IMR-90 (cell line): Measurements from ENCODE around the gene TEP1. TPM values are rescaled to one million over a fixed set of nuclear protein-coding genes. Genes with fewer than 3 reads are reported as not detected.

Experiments
- ATAC-seq: fragments of 200-7000 bp; cut with Tn5 transposase; 2 replicates; pipeline ENCODE4 v1.9.1; 2020; ENCODE audit warnings: low read depth, mild to moderate bottlenecking, moderate library complexity
- BruUV-seq: library from RNA; stranded (reverse); fragments of 400-500 nt; replicated peaks from 2 replicates; lab custom pipeline; 2021; lab: Mats Ljungman, UMichigan
- CTCF ChIA-PET: fragments of 300-600 bp; formaldehyde crosslinking; extraction: SDS; loops from one replicate; lab custom pipeline; 2021; ENCODE audit warnings: antibody characterized with exemption; lab: Yijun Ruan, JAX
- POLR2A ChIA-PET: fragments of 300-600 bp; sonication (Branson Sonifier 250); formaldehyde crosslinking; loops from one replicate; lab custom pipeline; 2022; ENCODE audit warnings: antibody characterized with exemption; ENCODE audit not compliant: unreplicated experiment; lab: Charles Lee
- DNase-seq: peaks from one replicate; pipeline ENCODE4 v3.0.0; 2013
- H2AFZ ChIP-seq: replicated peaks from 2 replicates; pipeline ENCODE3; 2013; ENCODE audit warnings: low read length, mild to moderate bottlenecking; ENCODE audit not compliant: poor library complexity
- H2AK5ac ChIP-seq: 2 replicates; pipeline ENCODE4 v1.6.1; 2013; ENCODE audit warnings: low read depth, low read length, inconsistent platforms
- H2AK9ac ChIP-seq: replicated peaks from 2 replicates; pipeline ENCODE3; 2013; ENCODE audit warnings: mild to moderate bottlenecking, low read depth, low read length, moderate library complexity; ENCODE audit not compliant: poor library complexity
- H2BK120ac ChIP-seq: 2 replicates; pipeline ENCODE4 v1.6.1; 2013; ENCODE audit warnings: low read depth, low read length, inconsistent platforms
- H2BK15ac ChIP-seq: 3 replicates; pipeline ENCODE4 v1.6.1; 2013; ENCODE audit warnings: low read depth, low read length, inconsistent platforms
- H2BK20ac ChIP-seq: 2 replicates; pipeline ENCODE4 v1.6.1; 2013; ENCODE audit warnings: low read depth, mild to moderate bottlenecking, inconsistent platforms, low read length, moderate library complexity
- H2BK5ac ChIP-seq: 2 replicates; pipeline ENCODE4 v1.6.1; 2013; ENCODE audit warnings: mild to moderate bottlenecking, low read depth, low read length, inconsistent platforms; ENCODE audit not compliant: poor library complexity, severe bottlenecking
- H3K14ac ChIP-seq: replicated peaks from 2 replicates; pipeline ENCODE4 v1.6.1; 2013; ENCODE audit warnings: low read depth, low read length, inconsistent platforms
- H3K18ac ChIP-seq: 2 replicates; pipeline ENCODE4 v1.6.1; 2013; ENCODE audit warnings: low read depth, low read length, control low read depth
- H3K23ac ChIP-seq: 2 replicates; pipeline ENCODE4 v1.6.1; 2013; ENCODE audit warnings: low read depth, low read length, inconsistent platforms
- H3K27ac ChIP-seq: 2 replicates; pipeline ENCODE4 v1.5.1; 2013; ENCODE audit warnings: mild to moderate bottlenecking, control low read depth, low read length; ENCODE audit not compliant: insufficient read depth
- H3K27me3 ChIP-seq: 2 replicates; pipeline ENCODE4 v1.6.1; 2013; ENCODE audit warnings: low read length; ENCODE audit not compliant: control insufficient read depth, insufficient read depth
- H3K36me3 ChIP-seq: 2 replicates; pipeline ENCODE4 v1.6.1; 2013; ENCODE audit warnings: low read length, mixed read lengths; ENCODE audit not compliant: control insufficient read depth, insufficient read depth
- H3K4ac ChIP-seq: 2 replicates; pipeline ENCODE4 v1.6.1; 2013; ENCODE audit warnings: low read depth, low read length, inconsistent platforms
- H3K4me1 ChIP-seq: 2 replicates; pipeline ENCODE4 v1.6.1; 2013; ENCODE audit warnings: low read length, mixed read lengths; ENCODE audit not compliant: control insufficient read depth, insufficient read depth
- H3K4me2 ChIP-seq: 2 replicates; pipeline ENCODE4 v1.6.1; 2013; ENCODE audit warnings: low read depth, mild to moderate bottlenecking, control low read depth, low read length, moderate library complexity
- H3K4me3 ChIP-seq: 2 replicates; pipeline ENCODE4 v1.5.1; 2013; ENCODE audit warnings: low read depth, mild to moderate bottlenecking, control low read depth, low read length, moderate library complexity; ENCODE audit not compliant: insufficient read depth
- H3K56ac ChIP-seq: 2 replicates; pipeline ENCODE4 v1.6.1; 2013; ENCODE audit warnings: low read length, inconsistent platforms; ENCODE audit not compliant: insufficient read depth; ENCODE audit errors: extremely low read depth
- H3K79me1 ChIP-seq, 2 experiments: 2 replicates each; pipeline ENCODE4 v1.6.1; 2013; ENCODE audit warnings: low read length in 2 of 2, inconsistent platforms in 1 of 2, low read depth in 1 of 2
- H3K9ac ChIP-seq: 2 replicates; pipeline ENCODE4 v1.6.1; 2013; ENCODE audit warnings: low read depth, low read length, control low read depth
- H3K9me1 ChIP-seq: 2 replicates; pipeline ENCODE4 v1.6.1; 2013; ENCODE audit warnings: low read length, inconsistent platforms; ENCODE audit not compliant: insufficient read depth
- H3K9me3 ChIP-seq: 2 replicates; pipeline ENCODE4 v1.6.1; 2013; ENCODE audit warnings: low read length; ENCODE audit not compliant: control insufficient read depth, insufficient read depth
- H4K20me1 ChIP-seq: 2 replicates; pipeline ENCODE4 v1.6.1; 2013; ENCODE audit warnings: low read length, inconsistent platforms; ENCODE audit not compliant: insufficient read depth
- H4K5ac ChIP-seq: 2 replicates; pipeline ENCODE4 v1.6.1; 2013; ENCODE audit warnings: mild to moderate bottlenecking, low read depth, low read length, control low read depth
- H4K8ac ChIP-seq, 2 experiments: 2 replicates each; pipeline ENCODE4 v1.6.1; 2013; ENCODE audit warnings: low read depth in 2 of 2, low read length in 2 of 2, control low read depth in 1 of 2, inconsistent platforms in 1 of 2
- H4K91ac ChIP-seq: 2 replicates; pipeline ENCODE4 v1.6.1; 2013; ENCODE audit warnings: low read depth, low read length, inconsistent platforms; ENCODE audit not compliant: insufficient read depth
- CEBPB ChIP-seq: IDR thresholded peaks from 2 replicates; pipeline ENCODE4 v1.6.1; 2012; ENCODE audit warnings: low read depth, low read length, improper control_type of control experiment
- CHD1 ChIP-seq: IDR thresholded peaks from 2 replicates; pipeline ENCODE4 v1.6.1; 2012; ENCODE audit warnings: low read depth, low read length, improper control_type of control experiment
- FOS ChIP-seq: fragments of 150-350 bp; IDR thresholded peaks from 2 replicates; pipeline ENCODE4 v1.6.1; 2016; ENCODE audit warnings: low read depth, low read length
- MAFK ChIP-seq: IDR thresholded peaks from 2 replicates; pipeline ENCODE4 v1.6.1; 2012; ENCODE audit warnings: low read depth, low read length, improper control_type of control experiment
- MXI1 ChIP-seq: IDR thresholded peaks from 2 replicates; pipeline ENCODE4 v1.6.1; 2012; ENCODE audit warnings: low read depth, mild to moderate bottlenecking, low read length, moderate library complexity, borderline replicate concordance
- NFE2L2 ChIP-seq: fragments of 150-350 bp; IDR thresholded peaks from 2 replicates; pipeline ENCODE4 v1.6.1; 2016; ENCODE audit warnings: low read depth, mild to moderate bottlenecking, low read length
- POLR2A ChIP-seq: IDR thresholded peaks from 2 replicates; pipeline ENCODE4 v1.6.1; 2012; ENCODE audit warnings: mild to moderate bottlenecking, low read depth, low read length
- RAD21 ChIP-seq: IDR thresholded peaks from 2 replicates; pipeline ENCODE4 v1.6.1; 2012; ENCODE audit warnings: low read length, improper control_type of control experiment
- RCOR1 ChIP-seq: IDR thresholded peaks from 2 replicates; pipeline ENCODE4 v1.6.1; 2012; ENCODE audit warnings: mild to moderate bottlenecking, low read length, improper control_type of control experiment; ENCODE audit not compliant: insufficient replicate concordance
- RFX5 ChIP-seq: IDR thresholded peaks from 2 replicates; pipeline ENCODE4 v1.8.0; 2012; ENCODE audit warnings: low read depth, mild to moderate bottlenecking, low read length, moderate library complexity
- SMC3 ChIP-seq: fragments of 150-350 bp; IDR thresholded peaks from 2 replicates; pipeline ENCODE4 v1.6.1; 2016; ENCODE audit warnings: low read depth, mild to moderate bottlenecking, antibody characterized with exemption, low read length, moderate library complexity
- WGBS, 2 experiments: methylation state at CpG; one replicate each; pipeline versions ENCODE4 v1.1.5 to v1.1.7; 2013; ENCODE audit warnings: missing lambda C conversion rate in 2 of 2; ENCODE audit not compliant: insufficient read length in 1 of 2; ENCODE audit errors: extremely low coverage in 2 of 2; 5-methylcytosine and 5-hydroxymethylcytosine counted together
- dilution Hi-C: fragments of 300-500 bp; cut with HindIII; formaldehyde crosslinking; loops from one replicate; pipeline ENCODE4 v1.14.3; 2018; ENCODE audit warnings: low sequenced_read_pairs; ENCODE audit not compliant: unreplicated experiment
- in situ Hi-C: fragments of 300-500 bp; cut with MboI; formaldehyde crosslinking; loops from 3 replicates; pipeline ENCODE4 v1.14.3; 2019; ENCODE audit warnings: low sequenced_read_pairs, inconsistent platforms, mixed read lengths
- intact Hi-C: fragments of 100-400 bp; cut with micrococcal nuclease; formaldehyde crosslinking; loops from 2 replicates; pipeline ENCODE4 v1.10.0; 2022
- polyA plus RNA-seq, 3 experiments: library from polyadenylated mRNA; depleted of rRNA; stranded (reverse); fragments of >200 nt; gene quantifications; 2 replicates each; pipeline ENCODE4 v1.2.3, GENCODE V29; 2012; ENCODE audit warnings: low replicate concordance in 1 of 3
- total RNA-seq: library from RNA; depleted of rRNA; stranded (reverse); fragments of >200 nt; gene quantifications from 2 replicates; pipeline ENCODE4 v1.2.3, GENCODE V29; 2012
- TF ChIP-seq, protein P1 (sequence below): fragments of 150-350 bp; IDR thresholded peaks from 2 replicates; pipeline ENCODE4 v1.6.1; 2017; ENCODE audit warnings: mild to moderate bottlenecking, antibody characterized with exemption, low read length, low read depth

Gene TEP1
- total and polyA plus RNA-seq, 2 of the 4 experiments (the other 2 are of a cell fraction) = 10.7 to 12.4 TPM

DNA sequence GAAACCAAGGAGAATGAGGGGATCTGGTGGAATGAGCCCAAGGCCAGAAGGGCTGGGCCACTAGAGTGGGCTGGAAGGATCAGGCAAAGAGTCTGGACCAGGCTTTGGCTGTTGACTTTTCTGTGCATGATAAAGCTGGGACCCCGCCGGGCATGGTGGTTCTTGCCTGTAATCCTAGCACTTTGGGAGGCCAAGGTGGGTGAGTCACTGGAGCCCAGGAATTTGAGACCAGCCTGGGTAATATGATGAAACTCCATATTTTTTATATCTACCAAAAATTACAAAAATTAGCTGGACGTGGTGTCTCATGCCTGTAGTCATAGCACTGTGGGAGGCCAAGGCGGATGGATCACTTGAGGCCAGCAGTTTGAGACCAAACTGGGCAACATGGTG is 23.1 kb upstream of the TEP1 start:
- Histone ChIP-seq H3K9me3 (no peaks in the 10 kb centered on the region), H2AK5ac (no peak overlapping the region), H3K56ac (no peak overlapping the region), H3K36me3 (no peaks in the 10 kb centered on the region), H3K9ac (no peak overlapping the region), H4K91ac (no peak overlapping the region), H3K79me1 (no peaks in the 10 kb centered on the region), H2BK20ac (no peak overlapping the region), H2BK5ac (no peak overlapping the region), H3K14ac (no peak overlapping the region), H2AK9ac (peak overlapping the region; percentile 33), H3K23ac (no peak overlapping the region), H2BK15ac (no peak overlapping the region), H4K20me1 (no peaks in the 10 kb centered on the region), H4K5ac (no peak overlapping the region), H3K4me3 (no peak overlapping the region), H3K18ac (no peak overlapping the region), H2BK120ac (no peak overlapping the region), H2AFZ (no peak overlapping the region), H3K4ac (no peak overlapping the region), H3K4me1 (peaks cover 2% of the 10 kb centered on the region; the same call in 1 of the 2 replicates), H3K9me1 (no peaks in the 10 kb centered on the region), H3K4me2 (no peak overlapping the region), H4K8ac (no peak overlapping the region), H3K27ac (no peak overlapping the region), H3K27me3 (peaks cover 8% of the 10 kb centered on the region; the same call in 1 of the 2 replicates)
- DNase-seq (peak; percentile 75), ATAC-seq (peak; percentile 70)
- in situ Hi-C loops (no loop called here), dilution Hi-C loops (no loop called here), intact Hi-C loops (no loop called here)
- BruUV-seq = no TSS peak
- WGBS, 2 experiments = no CpG with 5 or more reads among the region's 4 CpGs
- CTCF ChIA-PET = no interaction called here
- TF ChIP-seq, protein P1, sequence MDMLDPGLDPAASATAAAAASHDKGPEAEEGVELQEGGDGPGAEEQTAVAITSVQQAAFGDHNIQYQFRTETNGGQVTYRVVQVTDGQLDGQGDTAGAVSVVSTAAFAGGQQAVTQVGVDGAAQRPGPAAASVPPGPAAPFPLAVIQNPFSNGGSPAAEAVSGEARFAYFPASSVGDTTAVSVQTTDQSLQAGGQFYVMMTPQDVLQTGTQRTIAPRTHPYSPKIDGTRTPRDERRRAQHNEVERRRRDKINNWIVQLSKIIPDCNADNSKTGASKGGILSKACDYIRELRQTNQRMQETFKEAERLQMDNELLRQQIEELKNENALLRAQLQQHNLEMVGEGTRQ = no peak
- peak; percentile 43; the same call in 1 of the 2 replicates for TF ChIP-seq FOS
- TF ChIP-seq NFE2L2 = no peak
- no peak for TF ChIP-seq MXI1
- TF ChIP-seq RAD21 = no peak
- TF ChIP-seq MAFK = no peak
- no peak for TF ChIP-seq SMC3
- no peak for TF ChIP-seq CHD1
- TF ChIP-seq POLR2A = no peak
- TF ChIP-seq RCOR1 = no peak
- TF ChIP-seq RFX5 = no peak
- peak; percentile 46; the same call in 1 of the 2 replicates for TF ChIP-seq CEBPB
- POLR2A ChIA-PET = no interaction called here
